HG03280 (cell line): ENCODE results near the gene PGBD5.

Source experiments
- ATAC-seq: cut with Tn5 transposase; IDR thresholded peaks from one replicate; pipeline ENCODE4 v1.9.1; 2021; ENCODE audit warnings: mild to moderate bottlenecking, moderate library complexity; ENCODE audit not compliant: unreplicated experiment

PGBD5 gene

GRCh38 chr1:230351514-230351913 lies 74.6 kb downstream of the PGBD5 start:
- ATAC-seq: no peak

DNA sequence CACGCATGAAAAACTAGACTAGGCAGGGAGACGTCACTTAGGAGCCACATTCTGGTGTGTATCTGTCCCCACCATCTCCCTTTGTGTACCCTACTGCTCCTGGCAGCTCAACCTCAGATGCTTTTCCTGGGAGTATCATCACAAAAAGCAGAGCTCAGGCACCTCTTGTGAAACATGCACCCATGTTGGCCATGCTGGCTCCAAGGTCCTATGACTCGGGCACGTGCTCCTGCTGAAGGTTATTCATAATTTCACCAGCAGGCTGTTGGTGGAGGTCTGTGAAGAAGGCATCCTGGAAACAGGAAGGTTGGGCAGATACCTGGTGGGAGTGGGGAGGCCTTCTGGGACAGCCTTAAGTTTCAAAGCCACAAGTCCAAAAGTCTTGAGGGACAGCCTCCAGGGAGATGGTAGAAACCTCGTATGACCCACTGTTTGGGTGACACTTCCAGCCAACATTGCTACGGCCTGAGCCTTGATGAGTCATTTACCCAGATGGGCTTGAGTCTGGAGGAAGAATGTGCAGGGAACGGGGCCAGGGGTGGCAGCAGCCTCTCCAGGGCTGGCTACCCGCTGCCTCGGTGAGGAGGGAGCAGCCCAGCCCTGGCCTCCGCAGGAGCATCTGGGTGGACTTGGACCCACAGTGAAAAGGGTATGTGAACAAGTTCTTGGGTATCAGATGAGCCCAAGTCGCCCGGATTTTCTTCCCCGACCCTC lies 75.8 kb downstream of the PGBD5 start:
- no peak for ATAC-seq

- ATAC-seq: no peak
These were observed 77.1 kb downstream of the PGBD5 start for GRCh38 chr1:230349020-230349393.

- no peak for ATAC-seq
These were observed 77.6 kb downstream of the PGBD5 start for GRCh38 chr1:230348386-230349019.

GRCh38 chr1:230347896-230348295 lies 78.2 kb downstream of the PGBD5 start:
- ATAC-seq: no peak

GRCh38 chr1:230345139-230345885 lies 80.8 kb downstream of the PGBD5 start:
- no peak for ATAC-seq

GRCh38 chr1:230342699-230343098 lies 83.4 kb downstream of the PGBD5 start:
- ATAC-seq: no peak

DNA sequence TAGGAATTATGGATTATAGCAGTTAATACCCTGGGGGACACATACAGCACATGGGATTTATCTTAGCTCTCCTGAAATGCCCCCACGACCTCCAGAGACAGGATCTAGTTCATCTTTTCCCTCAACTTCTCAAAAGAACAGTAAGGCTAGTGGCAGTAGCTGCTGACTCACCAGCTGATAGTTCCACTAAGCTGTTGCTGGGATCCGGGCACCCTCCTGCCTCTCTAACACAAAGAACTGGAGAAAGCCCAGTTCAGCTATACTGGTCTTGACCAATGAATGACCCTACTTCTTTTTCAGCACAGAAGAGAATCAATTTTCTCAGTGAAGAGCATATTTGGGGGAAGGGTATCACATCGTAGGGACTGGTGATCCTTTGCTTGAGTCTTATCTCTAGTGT lies 84.1 kb downstream of the PGBD5 start:
- no peak for ATAC-seq

DNA sequence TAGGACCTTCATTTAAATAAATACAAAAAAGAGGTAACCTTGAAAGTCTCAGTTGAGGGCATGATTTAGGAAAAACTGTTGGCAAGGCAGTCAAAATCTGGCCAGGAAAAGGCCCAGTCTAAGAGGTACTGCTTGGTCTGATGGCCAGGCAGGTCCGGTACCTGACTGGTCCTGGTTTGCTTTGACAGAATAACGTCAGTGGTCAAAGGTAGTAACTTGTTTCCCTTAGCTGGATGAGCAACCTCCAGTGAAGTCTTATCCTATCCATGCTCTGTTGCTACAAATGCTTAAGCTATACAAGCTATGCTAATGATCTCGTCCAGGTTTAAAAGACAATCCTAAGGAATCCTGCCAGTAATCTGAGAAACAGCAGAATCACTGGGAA lies 85.0 kb downstream of the PGBD5 start:
- ATAC-seq: no peak

DNA sequence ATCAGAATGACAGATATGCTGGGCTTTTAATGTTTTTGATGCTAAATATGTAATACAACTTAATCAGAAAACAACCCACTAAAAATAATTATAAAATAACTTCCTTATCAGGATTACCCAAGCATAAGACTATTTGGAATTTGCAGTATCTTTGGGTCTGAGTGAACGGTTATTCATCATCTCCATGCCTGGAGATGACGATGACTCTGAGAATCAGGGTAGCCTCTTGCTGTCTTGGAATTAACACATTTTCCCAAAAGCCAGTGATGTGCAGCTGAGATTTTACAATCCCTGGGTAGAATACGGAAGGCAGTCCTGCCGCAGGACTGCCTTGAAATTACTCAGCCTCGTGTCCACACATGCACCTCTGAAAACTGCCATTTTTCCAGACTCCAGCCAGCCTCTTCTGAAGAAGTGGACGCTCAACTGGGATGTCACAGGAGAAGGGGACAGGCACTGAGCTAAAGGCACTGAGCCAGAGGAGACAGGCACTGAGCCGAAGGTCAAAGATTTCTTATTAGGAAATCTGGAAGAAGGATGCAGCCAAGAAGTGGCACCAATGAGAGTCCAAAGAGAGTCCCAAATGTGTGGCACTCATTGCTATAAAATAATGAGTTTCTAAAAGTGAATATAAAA lies 85.5 kb downstream of the PGBD5 start:
- no peak for ATAC-seq

DNA sequence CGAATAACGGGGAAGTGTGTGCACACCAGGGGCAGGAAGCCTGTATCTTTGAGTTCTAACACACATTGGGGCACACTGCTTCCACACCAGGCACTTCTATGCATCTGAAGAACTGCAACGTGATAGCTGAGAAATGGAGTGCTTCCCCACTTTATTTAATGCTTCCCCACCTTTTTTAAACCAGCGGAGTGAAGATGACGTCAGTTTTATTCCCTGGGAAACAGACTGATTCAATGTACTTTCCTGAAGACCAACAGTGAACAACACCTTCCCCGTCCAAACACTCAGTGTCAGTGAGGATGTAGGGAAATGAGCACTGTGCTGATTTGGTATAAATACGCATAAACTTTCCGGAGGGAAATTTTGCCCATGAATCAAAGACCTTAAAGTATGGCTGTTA lies 87.1 kb downstream of the PGBD5 start:
- ATAC-seq: no peak

DNA sequence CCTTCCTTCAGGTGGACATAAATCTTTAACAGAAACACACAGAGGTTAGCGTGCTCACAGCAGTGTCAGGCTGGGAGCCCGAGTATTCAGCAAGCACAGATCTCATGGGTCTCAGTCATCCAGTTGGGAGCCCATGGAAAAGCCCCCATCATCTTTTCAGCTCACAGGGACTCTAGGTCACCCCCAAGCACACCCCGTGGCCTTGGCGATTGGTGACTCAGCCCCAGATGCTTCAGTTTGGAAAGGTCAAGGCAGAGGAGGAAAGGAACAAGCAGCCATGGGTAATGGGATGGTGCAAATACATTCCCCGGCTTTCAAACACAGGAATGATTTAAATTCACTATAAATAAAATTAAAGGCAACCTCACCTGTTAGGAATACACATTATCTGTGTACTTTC lies 88.9 kb downstream of the PGBD5 start:
- ATAC-seq: no peak

GRCh38 chr1:230335861-230336522 lies 90.1 kb downstream of the PGBD5 start:
- no peak for ATAC-seq

DNA sequence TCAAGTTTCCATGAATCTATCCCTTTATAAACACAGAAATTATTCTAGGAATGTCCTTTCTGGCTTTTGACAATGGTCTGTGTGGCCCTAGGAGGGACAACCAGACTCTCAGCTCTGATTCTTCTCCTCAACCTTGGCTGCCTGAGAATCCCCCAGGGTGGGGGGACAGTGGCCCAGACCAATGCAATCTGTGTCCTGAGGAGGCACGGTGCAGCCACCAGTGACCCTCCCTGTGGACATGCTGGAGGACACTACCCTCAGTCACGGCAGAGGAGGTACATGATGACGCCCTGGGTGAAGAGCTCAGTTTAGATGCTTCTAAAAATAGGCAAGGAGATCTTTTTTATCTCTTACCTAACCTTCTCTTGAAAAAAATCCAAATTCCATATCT lies 91.7 kb downstream of the PGBD5 start:
- ATAC-seq: no peak

GRCh38 chr1:230333590-230334446 lies 92.3 kb downstream of the PGBD5 start:
- ATAC-seq: no peak

DNA sequence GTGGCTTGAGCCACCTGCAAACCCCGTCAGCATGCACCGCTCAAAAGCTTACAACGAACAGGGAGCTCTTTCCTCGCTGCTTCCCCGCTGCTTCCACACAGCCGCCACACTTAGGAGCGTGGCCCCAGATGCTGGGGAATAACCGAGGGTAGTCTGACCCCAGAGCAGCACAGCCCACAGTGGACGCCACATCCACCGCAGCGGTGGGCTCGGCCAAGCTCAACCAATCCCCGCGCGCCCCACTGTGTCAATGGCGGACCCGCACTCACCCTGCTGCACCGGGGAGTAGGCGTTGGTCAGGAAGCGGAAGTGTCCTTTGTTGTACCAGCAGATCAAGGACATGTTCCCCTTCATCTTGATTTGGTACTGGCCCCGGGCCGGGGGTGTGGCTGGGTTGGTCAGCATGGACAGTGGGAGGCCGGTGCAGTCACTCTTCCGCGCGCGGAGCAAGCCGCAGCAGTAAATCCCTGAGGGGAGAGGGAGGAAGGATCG lies 93.5 kb downstream of the PGBD5 start:
- ATAC-seq: no peak

- no peak for ATAC-seq
These were observed 94.1 kb downstream of the PGBD5 start for GRCh38 chr1:230332061-230332460.

GRCh38 chr1:230330157-230330556 lies 96.0 kb downstream of the PGBD5 start:
- no peak for ATAC-seq

DNA sequence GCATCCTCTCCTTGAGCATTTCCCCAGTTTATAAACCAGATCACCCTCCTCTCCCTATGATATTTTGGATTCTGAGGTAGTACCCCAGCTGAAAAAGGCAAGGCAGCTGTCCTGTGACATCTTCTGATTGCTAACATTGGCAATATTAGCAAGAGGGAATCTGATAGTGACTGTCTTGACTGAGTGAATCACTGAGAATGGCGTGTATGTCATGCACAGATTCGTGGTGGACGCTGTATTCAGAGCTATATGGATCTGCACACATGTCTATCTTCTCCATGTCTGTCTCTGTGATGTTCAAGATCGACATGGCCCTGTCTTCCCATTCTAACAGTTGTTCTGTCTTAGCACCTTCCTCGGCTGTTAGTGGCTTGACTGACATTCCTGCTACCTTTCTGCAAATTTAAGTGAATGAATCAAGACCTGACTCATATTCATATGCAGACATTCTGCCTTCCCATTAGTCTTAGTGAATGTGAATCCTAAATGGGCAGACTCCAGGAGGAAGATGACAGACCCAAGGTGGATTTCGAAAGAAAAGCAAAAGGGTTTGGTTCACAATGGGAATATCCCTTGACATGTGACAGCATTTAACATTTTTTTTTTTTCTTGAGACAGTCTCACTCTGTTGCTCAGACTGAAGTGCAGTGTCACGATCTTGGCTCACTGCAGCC lies 97.7 kb downstream of the PGBD5 start:
- no peak for ATAC-seq

DNA sequence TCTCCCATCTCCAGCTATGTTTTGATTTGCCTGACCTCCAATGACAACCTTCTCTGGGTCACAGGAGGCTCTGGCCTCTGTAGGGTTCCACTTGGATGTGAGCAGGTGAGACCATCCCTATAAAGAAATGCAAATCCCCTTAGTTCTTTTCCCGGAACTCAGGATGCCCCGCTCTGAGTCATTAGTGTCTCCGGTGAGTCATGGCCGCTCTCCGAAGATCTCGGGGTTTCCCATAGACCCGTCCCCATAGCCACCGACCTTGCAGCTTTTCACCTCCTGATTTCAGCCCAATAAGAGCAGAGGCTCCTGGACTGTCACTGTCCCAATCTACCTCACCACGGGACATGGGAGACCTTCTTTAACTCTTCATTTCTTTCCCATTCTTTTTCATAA lies 98.2 kb downstream of the PGBD5 start:
- no peak for ATAC-seq
